ENCODE data around the gene SLC25A21.
"Not testable (repeated sequence)": the region's sequence is repeated elsewhere in the genome, so short reads cannot be mapped to it uniquely, and the experiment has no call there.

SLC25A21 gene

GRCh38 chr14:36988568-36988967 lies 183.8 kb downstream of the SLC25A21 start:
- no peak for DNase-seq (ENCODE audit: low read depth, low spot score)

GRCh38 chr14:36986407-36986806 lies 186.0 kb downstream of the SLC25A21 start:
- DNase-seq (ENCODE audit: low read depth, low spot score), result no peak

GRCh38 chr14:36981832-36982529 lies 190.4 kb downstream of the SLC25A21 start:
- DNase-seq (ENCODE audit: low read depth, low spot score), result no peak

- DNase-seq (ENCODE audit: low read depth, low spot score), result not testable (repeated sequence)
Measured at GRCh38 chr14:36980413-36980812, 192.0 kb downstream of the SLC25A21 start.

- no peak for DNase-seq (ENCODE audit: low read depth, low spot score)
Measured at GRCh38 chr14:36979863-36980262, 192.5 kb downstream of the SLC25A21 start.

GRCh38 chr14:36976571-36977023 lies 195.8 kb downstream of the SLC25A21 start:
- DNase-seq (ENCODE audit: low read depth, low spot score), result no peak

- DNase-seq (ENCODE audit: low read depth, low spot score), result no peak
Measured at GRCh38 chr14:36975834-36976233, 196.6 kb downstream of the SLC25A21 start.

- no peak for DNase-seq (ENCODE audit: low read depth, low spot score)
Measured at GRCh38 chr14:36974985-36975384, 197.4 kb downstream of the SLC25A21 start.

- no peak for DNase-seq (ENCODE audit: low read depth, low spot score)
Measured at GRCh38 chr14:36973806-36974442, 198.5 kb downstream of the SLC25A21 start.

GRCh38 chr14:36971263-36971855 lies 201.0 kb downstream of the SLC25A21 start:
- DNase-seq (ENCODE audit: low read depth, low spot score), result no peak

- no peak for DNase-seq (ENCODE audit: low read depth, low spot score)
Measured at GRCh38 chr14:36967892-36968555, 204.4 kb downstream of the SLC25A21 start.

- no peak for DNase-seq (ENCODE audit: low read depth, low spot score)
Measured at GRCh38 chr14:36955967-36956366, 216.4 kb downstream of the SLC25A21 start.

- DNase-seq (ENCODE audit: low read depth, low spot score), result no peak
Measured at GRCh38 chr14:36955376-36955775, 217.0 kb downstream of the SLC25A21 start.

GRCh38 chr14:36952689-36953088 lies 219.7 kb downstream of the SLC25A21 start:
- no peak for DNase-seq (ENCODE audit: low read depth, low spot score)

GRCh38 chr14:36951380-36951911 lies 221.0 kb downstream of the SLC25A21 start:
- DNase-seq (ENCODE audit: low read depth, low spot score), result no peak

GRCh38 chr14:36950812-36951211 lies 221.6 kb downstream of the SLC25A21 start:
- DNase-seq (ENCODE audit: low read depth, low spot score), result no peak

- DNase-seq (ENCODE audit: low read depth, low spot score), result no peak
Measured at GRCh38 chr14:36949371-36949770, 223.0 kb downstream of the SLC25A21 start.

- DNase-seq (ENCODE audit: low read depth, low spot score), result no peak
Measured at GRCh38 chr14:36948157-36948859, 224.1 kb downstream of the SLC25A21 start.

GRCh38 chr14:36947362-36947761 lies 225.0 kb downstream of the SLC25A21 start:
- no peak for DNase-seq (ENCODE audit: low read depth, low spot score)

GRCh38 chr14:36946872-36947271 lies 225.5 kb downstream of the SLC25A21 start:
- no peak for DNase-seq (ENCODE audit: low read depth, low spot score)

GRCh38 chr14:36944307-36945010 lies 227.9 kb downstream of the SLC25A21 start:
- no peak for DNase-seq (ENCODE audit: low read depth, low spot score)

Measured in activated naive CD8-positive, alpha-beta T cell treated with anti-CD3 and anti-CD28 coated beads, Interleukin-2, amount 50 U/mL, for 16 hours (primary cell).